Endothelial cell of umbilical vein (primary cell): ENCODE data around the gene RMND5B. TPM values are rescaled to one million over a fixed set of nuclear protein-coding genes. Genes with fewer than 3 reads are reported as not detected.

Experiments
- BruUV-seq: library from RNA; stranded (reverse); fragments of 400-500 nt; replicated peaks from 2 replicates; lab custom pipeline; 2021; lab: Mats Ljungman, UMichigan
- CTCF ChIA-PET: fragments of 300-600, 350-600 bp; sonication (Branson Sonifier 250); formaldehyde crosslinking; loops from one replicate; lab custom pipeline; 2021; ENCODE audit warnings: antibody characterized with exemption, inconsistent platforms; lab: Charles Lee
- POLR2A ChIA-PET: fragments of 300-600, 350-600 bp; sonication (Branson Sonifier 250); formaldehyde crosslinking; loops from one replicate; lab custom pipeline; 2021; ENCODE audit warnings: antibody characterized with exemption, inconsistent platforms; lab: Charles Lee
- DNase-seq: peaks from one replicate; pipeline ENCODE4 v3.0.0-alpha.2; 2011; ENCODE audit warnings: low read depth, low spot score
- FAIRE-seq: peaks from 2 replicates; lab custom pipeline; 2011; peaks lifted over from hg19 to GRCh38; lab: Jason Lieb, UNC
- H2AFZ ChIP-seq: 2 replicates; pipeline ENCODE4 v1.6.0; 2012; ENCODE audit warnings: low read depth, low read length, control low read depth, inconsistent platforms
- H3K27ac ChIP-seq: 2 replicates; pipeline ENCODE4 v1.5.1; 2011; ENCODE audit warnings: low read depth, mild to moderate bottlenecking, control low read depth, low read length, moderate library complexity; ENCODE audit not compliant: insufficient read depth
- H3K27me3 ChIP-seq, 2 experiments: 2 replicates each; pipeline versions ENCODE4 v1.6.0 to v1.6.1; 2011; ENCODE audit warnings: low read length in 2 of 2, mixed read lengths in 1 of 2; ENCODE audit not compliant: control insufficient read depth in 2 of 2, insufficient read depth in 2 of 2
- H3K36me3 ChIP-seq, 2 experiments: 2 replicates in 1 of 2; 3 replicates in 1 of 2; pipeline ENCODE4 v1.5.1; 2011; ENCODE audit warnings: low read length in 2 of 2, mild to moderate bottlenecking in 1 of 2, moderate library complexity in 1 of 2; ENCODE audit not compliant: control insufficient read depth in 2 of 2, insufficient read depth in 2 of 2; ENCODE audit errors: extremely low read depth in 1 of 2
- H3K4me1 ChIP-seq: 3 replicates; pipeline ENCODE4 v1.5.1; 2011; ENCODE audit warnings: mild to moderate bottlenecking, low read length; ENCODE audit not compliant: control insufficient read depth, insufficient read depth; ENCODE audit errors: extremely low read depth
- H3K4me2 ChIP-seq: 2 replicates; pipeline ENCODE4 v1.6.1; 2011; ENCODE audit warnings: low read length, control low read depth, mixed read lengths; ENCODE audit not compliant: insufficient read depth
- H3K4me3 ChIP-seq, 3 experiments: fragments of 200-600 bp in 1 of 3; sonication (generic), shearing (Covaris generic) in 1 of 3; replicated peaks in 1 of 3; 2 replicates each; pipeline ENCODE4 v1.5.1; 2011 to 2016; ENCODE audit warnings: control low read depth in 3 of 3, low read length in 3 of 3, mild to moderate bottlenecking in 2 of 3, inconsistent platforms in 1 of 3, low read depth in 1 of 3, moderate library complexity in 1 of 3; ENCODE audit not compliant: insufficient read depth in 1 of 3
- H3K79me2 ChIP-seq: 2 replicates; pipeline ENCODE4 v1.6.0; 2012; ENCODE audit warnings: low read length, inconsistent platforms; ENCODE audit not compliant: control insufficient read depth, insufficient read depth
- H3K9ac ChIP-seq: replicated peaks from 2 replicates; pipeline ENCODE3; 2011; ENCODE audit warnings: low read length, control low read depth; ENCODE audit not compliant: insufficient read depth; ENCODE audit errors: extremely low read depth
- H3K9me1 ChIP-seq: replicated peaks from 3 replicates; pipeline ENCODE4 v1.6.0; 2011; ENCODE audit warnings: mild to moderate bottlenecking, low read length; ENCODE audit not compliant: control insufficient read depth, insufficient read depth; ENCODE audit errors: extremely low read depth
- H3K9me3 ChIP-seq: replicated peaks from 2 replicates; pipeline ENCODE4 v1.5.1; 2012; ENCODE audit warnings: low read length, inconsistent platforms; ENCODE audit not compliant: control insufficient read depth, insufficient read depth
- H4K20me1 ChIP-seq: replicated peaks from 2 replicates; pipeline ENCODE3; 2011; ENCODE audit warnings: mild to moderate bottlenecking, low read length; ENCODE audit not compliant: control insufficient read depth, insufficient read depth; ENCODE audit errors: extremely low read depth
- EZH2 ChIP-seq: IDR thresholded peaks from 2 replicates; pipeline ENCODE4 v1.6.1; 2012; ENCODE audit warnings: borderline replicate concordance, low read depth, mild to moderate bottlenecking, moderate library complexity, low read length, inconsistent platforms; ENCODE audit not compliant: severe bottlenecking
- FOS ChIP-seq: IDR thresholded peaks from 2 replicates; pipeline ENCODE4 v1.6.1; 2011; ENCODE audit warnings: mild to moderate bottlenecking, low read length, moderate library complexity, borderline replicate concordance; ENCODE audit not compliant: insufficient read depth
- GATA2 ChIP-seq: IDR thresholded peaks from 2 replicates; pipeline ENCODE4 v1.7.0; 2011; ENCODE audit warnings: low read depth, mild to moderate bottlenecking, moderate library complexity, mixed read lengths, low read length; ENCODE audit not compliant: insufficient read length, insufficient read depth
- JUN ChIP-seq: IDR thresholded peaks from 2 replicates; pipeline ENCODE4 v1.6.1; 2011; ENCODE audit warnings: borderline replicate concordance, low read depth; ENCODE audit not compliant: insufficient read length, insufficient read depth
- MAX ChIP-seq: IDR thresholded peaks from 2 replicates; pipeline ENCODE4 v1.6.1; 2011; ENCODE audit not compliant: insufficient read depth, insufficient read length
- MYC ChIP-seq: IDR thresholded peaks from one replicate; pipeline ENCODE4 v1.6.1; 2011; ENCODE audit warnings: mild to moderate bottlenecking, low read depth, low read length
- POLR2A ChIP-seq: IDR thresholded peaks from 2 replicates; pipeline ENCODE4 v1.6.1; 2012; ENCODE audit warnings: low read depth, mild to moderate bottlenecking, control low read depth, low read length
- POLR2AphosphoS5 ChIP-seq: IDR thresholded peaks from 2 replicates; pipeline ENCODE4 v1.6.1; 2012; ENCODE audit warnings: low read depth, mild to moderate bottlenecking, control low read depth, low read length, moderate library complexity; ENCODE audit not compliant: insufficient read depth
- dilution Hi-C: fragments of 300-500 bp; cut with MboI; formaldehyde crosslinking; loops from one replicate; pipeline ENCODE4 v1.15.0; 2019; ENCODE audit warnings: low sequenced_read_pairs; ENCODE audit not compliant: extremely low pct_ligation_motif_present
- intact Hi-C: fragments of 100-400 bp; cut with micrococcal nuclease; formaldehyde crosslinking; loops from one replicate; pipeline ENCODE4 v1.10.0; 2022
- polyA plus RNA-seq, 4 experiments: library from polyadenylated mRNA; depleted of rRNA in 3 of 4; stranded (reverse) in 3 of 4; unstranded in 1 of 4; fragments of >200 nt; gene quantifications; 2 replicates each; pipeline versions ENCODE4 v1.2.1 to v1.2.3, GENCODE V29; 2011 to 2012; ENCODE audit warnings: missing spikeins in 1 of 4
- total RNA-seq: library from RNA; stranded (reverse); gene quantifications from 2 replicates; pipeline ENCODE4 v1.2.3, GENCODE V29; 2021
- TF ChIP-seq, protein P1 (sequence below), 2 donors: IDR thresholded peaks; 1 replicate in 1 of 2; 2 replicates in 1 of 2; pipeline ENCODE4 v1.5.1; 2011; ENCODE audit warnings: low read length in 2 of 2, mild to moderate bottlenecking in 2 of 2, moderate library complexity in 2 of 2, control low read depth in 1 of 2, inconsistent platforms in 1 of 2, low read depth in 1 of 2; ENCODE audit not compliant: insufficient read depth in 1 of 2; ENCODE audit errors: extremely low read depth in 1 of 2

RMND5B gene
- total and polyA plus RNA-seq, 2 donors (not counting 3 experiments of a cell fraction or from before 2014, with no cell fraction given): 38.2 to 40.2 TPM

- Histone ChIP-seq H3K4me1 (peaks cover 30% of the 10 kb centered on the region), H3K36me3 (peaks cover 0 to 21% of the 10 kb centered on the region in 2 experiments), H3K9ac (no peak overlapping the region), H3K4me3 (no peak overlapping the region), H4K20me1 (no peaks in the 10 kb centered on the region), H3K9me3 (no peaks in the 10 kb centered on the region), H3K27me3 (no peaks in the 10 kb centered on the region), H3K79me2 (no peaks in the 10 kb centered on the region), H3K27ac (no peak overlapping the region), H3K4me2 (no peak overlapping the region), H2AFZ (no peak overlapping the region), H3K9me1 (no peaks in the 10 kb centered on the region)
- intact Hi-C loops (no loop called here), dilution Hi-C loops (no loop called here)
- no peak for FAIRE-seq
- CTCF ChIA-PET: interaction anchor here (0.9 to 1.6 kb wide), 7 partner anchors 11 to 46 kb away, joined by 3 to 14 read pairs (median 3); partner anchors contain the start of gene NHP2
- DNase-seq: no peak
- BruUV-seq: no TSS peak
- no peak for TF ChIP-seq MYC
- TF ChIP-seq EZH2: no peak
- no peak for TF ChIP-seq POLR2A
- TF ChIP-seq FOS: no peak
- TF ChIP-seq, protein P1, sequence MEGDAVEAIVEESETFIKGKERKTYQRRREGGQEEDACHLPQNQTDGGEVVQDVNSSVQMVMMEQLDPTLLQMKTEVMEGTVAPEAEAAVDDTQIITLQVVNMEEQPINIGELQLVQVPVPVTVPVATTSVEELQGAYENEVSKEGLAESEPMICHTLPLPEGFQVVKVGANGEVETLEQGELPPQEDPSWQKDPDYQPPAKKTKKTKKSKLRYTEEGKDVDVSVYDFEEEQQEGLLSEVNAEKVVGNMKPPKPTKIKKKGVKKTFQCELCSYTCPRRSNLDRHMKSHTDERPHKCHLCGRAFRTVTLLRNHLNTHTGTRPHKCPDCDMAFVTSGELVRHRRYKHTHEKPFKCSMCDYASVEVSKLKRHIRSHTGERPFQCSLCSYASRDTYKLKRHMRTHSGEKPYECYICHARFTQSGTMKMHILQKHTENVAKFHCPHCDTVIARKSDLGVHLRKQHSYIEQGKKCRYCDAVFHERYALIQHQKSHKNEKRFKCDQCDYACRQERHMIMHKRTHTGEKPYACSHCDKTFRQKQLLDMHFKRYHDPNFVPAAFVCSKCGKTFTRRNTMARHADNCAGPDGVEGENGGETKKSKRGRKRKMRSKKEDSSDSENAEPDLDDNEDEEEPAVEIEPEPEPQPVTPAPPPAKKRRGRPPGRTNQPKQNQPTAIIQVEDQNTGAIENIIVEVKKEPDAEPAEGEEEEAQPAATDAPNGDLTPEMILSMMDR (IDR thresholded peaks at IDR 0.05; ENCODE audit: extremely low read depth in 1 of 2, insufficient read depth in 1 of 2, low read depth in 1 of 2, low read length in 2 of 2): no peak
- no peak for TF ChIP-seq MAX
- TF ChIP-seq POLR2AphosphoS5: no peak
- no peak for TF ChIP-seq GATA2
- TF ChIP-seq JUN: no peak
- POLR2A ChIA-PET: no interaction called here
These were observed 9.2 kb upstream of the RMND5B start for GRCh38 chr5:178121391-178122276.
